Ovary (tissue), 9 donors: Measurements from ENCODE around the gene GTF2H3. TPM values are rescaled to one million over a fixed set of nuclear protein-coding genes. Genes with fewer than 3 reads are reported as not detected.
A peak's percentile ranks its signal among the peaks of the same experiment; 100 is the strongest.
"Not testable (repeated sequence)": the region's sequence is repeated elsewhere in the genome, so short reads cannot be mapped to it uniquely, and the experiment has no call there.

ENCODE experiments used
- DNase-seq, 5 donors: peaks; one replicate each; pipeline ENCODE4 v3.0.0-alpha.2; 2019 to 2020
- H3K27ac ChIP-seq, 2 donors: fragments of 200-600 bp; one replicate each; pipeline versions ENCODE4 v1.5.1 to v1.8.0; 2019 to 2022
- H3K27me3 ChIP-seq: fragments of 200-600 bp; one replicate; pipeline ENCODE4 v1.8.0; 2022
- H3K36me3 ChIP-seq: fragments of 200-600 bp; sonication (generic); one replicate; pipeline ENCODE4 v1.5.1; 2019
- H3K4me1 ChIP-seq: one replicate; pipeline ENCODE4 v1.8.1; 2013; ENCODE audit warnings: mild to moderate bottlenecking, moderate library complexity; ENCODE audit not compliant: insufficient read depth
- H3K4me3 ChIP-seq: fragments of 200-600 bp; sonication (generic); one replicate; pipeline ENCODE4 v1.5.1; 2017
- H3K9me3 ChIP-seq, 2 donors: fragments of 200-600 bp in 1 of 2; sonication (generic) in 1 of 2; one replicate each; pipeline versions ENCODE4 v1.5.1 to v1.8.1; 2013 to 2019; ENCODE audit warnings: mild to moderate bottlenecking in 1 of 2, moderate library complexity in 1 of 2
- EP300 ChIP-seq: sonication (generic); formaldehyde crosslinking; IDR thresholded peaks from one replicate; pipeline ENCODE4 v1.6.1; 2017; ENCODE audit warnings: antibody characterized with exemption
- POLR2A ChIP-seq: fragments of 450-650 bp; IDR thresholded peaks from one replicate; pipeline ENCODE4 v1.6.1; 2017; ENCODE audit warnings: antibody characterized with exemption, mild to moderate bottlenecking, moderate library complexity
- WGBS, 3 donors: extraction: QIAGEN DNeasy Blood & Tissue Kit in 1 of 3; methylation state at CpG; one replicate each; pipeline versions ENCODE4 v1.1.5 to v1.1.7; 2013 to 2017; 5-methylcytosine and 5-hydroxymethylcytosine counted together
- intact Hi-C, 4 donors: fragments of 100-400 bp; cut with DNase I; formaldehyde crosslinking; loops; one replicate each; pipeline versions ENCODE4 v1.11.0 to v1.15.1; 2022 to 2023
- polyA plus RNA-seq, 2 donors: library from polyadenylated mRNA; stranded (reverse); fragments of 200-250 nt in 1 of 2; fragments of 350-450 nt in 1 of 2; fragmentation: Illumina TruSeq in 1 of 2; extraction: RNeasy Lipid Tissue Mini Kit (QIAGEN cat#74804) in 1 of 2; gene quantifications; one replicate each; pipeline ENCODE4 v1.2.3, GENCODE V29; 2013 to 2014
- total RNA-seq, 7 donors: library from RNA; depleted of rRNA in 2 of 7; stranded (reverse); fragments of >200 nt in 2 of 7; fragmentation: NEBNext Ultra II Directional in 3 of 7; extraction: Animal tissue kit (Norgen Biotek cat#: 25700) in 3 of 7; gene quantifications; one replicate each; pipeline versions ENCODE4 v1.1.0 to v1.2.4, GENCODE V29; 2016 to 2023
- TF ChIP-seq, protein P1 (sequence below), 3 donors: fragments of 450-650 bp in 2 of 3; fragments of 200-600 bp in 1 of 3; IDR thresholded peaks; one replicate each; pipeline versions ENCODE4 v1.5.1 to v1.8.0; 2016 to 2022; ENCODE audit warnings: antibody characterized with exemption in 3 of 3, mild to moderate bottlenecking in 1 of 3
- donor health status: DM: no; HTN: no; CAD: no; lungs with moderate emphysema.
- donor health status: DM: no; HTN: no; CAD: no.
- donor health status: Bipolar disorder and iron deficiency.
- donor health status: DM: yes; HTN: yes; CAD: no.
- donor health status: DM: no; HTN: no; CAD: no.
- donor health status: DM: yes; HTN: yes; CAD: no.

The GTF2H3 gene
- total and polyA plus RNA-seq, 9 donors: 8.1 to 29.5 (median 21.2) TPM

DNA sequence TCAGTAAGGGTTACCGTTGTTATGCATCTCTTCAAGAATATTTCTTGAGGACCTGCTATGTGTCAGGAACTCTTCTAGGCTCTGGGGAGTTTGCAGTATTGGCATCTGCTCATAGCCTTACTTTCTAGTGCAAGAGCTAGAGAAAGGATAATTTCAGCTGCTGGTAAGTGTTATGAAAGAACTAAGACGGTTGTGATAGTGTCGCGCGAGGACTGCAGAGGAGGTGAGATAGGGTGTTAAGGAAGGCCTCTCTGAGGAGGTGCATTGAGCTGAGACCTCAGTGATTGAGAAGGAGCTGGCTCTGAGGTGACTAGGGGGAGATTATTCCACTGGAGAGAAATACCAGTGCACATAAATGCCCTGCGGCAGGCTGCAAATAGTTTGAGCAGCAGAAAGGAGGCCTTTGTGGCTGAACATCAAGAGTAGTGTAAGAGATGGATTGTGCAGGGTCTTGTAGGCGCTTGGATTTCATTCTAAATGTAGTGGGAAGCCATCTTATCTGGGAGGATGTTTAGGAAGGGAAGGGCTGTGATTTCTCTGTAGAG is 30.9 kb upstream of the GTF2H3 start:
- DNase-seq: no peak
- intact Hi-C loops: loop anchor here in 1 of 4 donors (10.0 kb wide), 1 partner anchor 338 kb away; no protein-coding TSS in a partner anchor
- Histone ChIP-seq H3K27me3 (no peaks in the 10 kb centered on the region), H3K36me3 (no peaks in the 10 kb centered on the region), H3K4me3 (peak overlapping the region; percentile 94), H3K9me3 (no peaks in the 10 kb centered on the region), H3K27ac (no peak overlapping the region), H3K4me1 (peaks cover 3% of the 10 kb centered on the region)
- TF ChIP-seq POLR2A (no peak), EP300 (no peak)
- TF ChIP-seq, protein P1, sequence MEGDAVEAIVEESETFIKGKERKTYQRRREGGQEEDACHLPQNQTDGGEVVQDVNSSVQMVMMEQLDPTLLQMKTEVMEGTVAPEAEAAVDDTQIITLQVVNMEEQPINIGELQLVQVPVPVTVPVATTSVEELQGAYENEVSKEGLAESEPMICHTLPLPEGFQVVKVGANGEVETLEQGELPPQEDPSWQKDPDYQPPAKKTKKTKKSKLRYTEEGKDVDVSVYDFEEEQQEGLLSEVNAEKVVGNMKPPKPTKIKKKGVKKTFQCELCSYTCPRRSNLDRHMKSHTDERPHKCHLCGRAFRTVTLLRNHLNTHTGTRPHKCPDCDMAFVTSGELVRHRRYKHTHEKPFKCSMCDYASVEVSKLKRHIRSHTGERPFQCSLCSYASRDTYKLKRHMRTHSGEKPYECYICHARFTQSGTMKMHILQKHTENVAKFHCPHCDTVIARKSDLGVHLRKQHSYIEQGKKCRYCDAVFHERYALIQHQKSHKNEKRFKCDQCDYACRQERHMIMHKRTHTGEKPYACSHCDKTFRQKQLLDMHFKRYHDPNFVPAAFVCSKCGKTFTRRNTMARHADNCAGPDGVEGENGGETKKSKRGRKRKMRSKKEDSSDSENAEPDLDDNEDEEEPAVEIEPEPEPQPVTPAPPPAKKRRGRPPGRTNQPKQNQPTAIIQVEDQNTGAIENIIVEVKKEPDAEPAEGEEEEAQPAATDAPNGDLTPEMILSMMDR (IDR thresholded peaks at IDR 0.05): no peak
- WGBS, 3 donors: 5 to 14% (median 7%) methylated on average over 7 of the region's 7 CpGs

DNA sequence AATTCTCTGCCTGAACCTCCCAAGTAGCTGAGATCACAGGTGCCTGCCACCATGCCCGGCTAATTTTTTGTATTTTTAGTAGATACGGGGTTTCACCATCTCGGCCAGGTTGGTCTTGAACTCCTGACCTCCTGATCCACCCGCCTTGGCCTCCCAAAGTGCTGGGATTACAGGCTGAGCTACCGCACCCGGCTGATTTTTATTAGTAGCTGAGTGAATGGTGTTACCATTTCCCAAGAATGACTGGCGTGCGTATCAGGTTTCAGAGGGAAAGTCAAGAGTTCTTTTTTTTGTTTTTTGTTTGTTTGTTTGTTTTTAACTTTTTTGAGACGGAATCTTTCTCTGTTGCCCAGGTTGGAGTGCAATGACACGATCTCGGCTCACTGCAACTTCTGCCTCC is 30.1 kb upstream of the GTF2H3 start:
- H3K4me3 ChIP-seq, H3K27ac ChIP-seq, H3K36me3 ChIP-seq, H3K4me1 ChIP-seq, H3K9me3 ChIP-seq, DNase-seq, H3K27me3 ChIP-seq: not testable (repeated sequence)
- intact Hi-C loops: loop anchor here in 1 of 4 donors (10.0 kb wide), 1 partner anchor 339 kb away; no protein-coding TSS in a partner anchor
- WGBS, 3 donors: 74 to 82% (median 75%) methylated on average over 11 of the region's 11 CpGs

GRCh38 chr12:123607756-123608155 is 25.9 kb upstream of the GTF2H3 start:
- 61 to 74% (median 65%) methylated on average over 4 of the region's 4 CpGs for WGBS, 3 donors

DNA sequence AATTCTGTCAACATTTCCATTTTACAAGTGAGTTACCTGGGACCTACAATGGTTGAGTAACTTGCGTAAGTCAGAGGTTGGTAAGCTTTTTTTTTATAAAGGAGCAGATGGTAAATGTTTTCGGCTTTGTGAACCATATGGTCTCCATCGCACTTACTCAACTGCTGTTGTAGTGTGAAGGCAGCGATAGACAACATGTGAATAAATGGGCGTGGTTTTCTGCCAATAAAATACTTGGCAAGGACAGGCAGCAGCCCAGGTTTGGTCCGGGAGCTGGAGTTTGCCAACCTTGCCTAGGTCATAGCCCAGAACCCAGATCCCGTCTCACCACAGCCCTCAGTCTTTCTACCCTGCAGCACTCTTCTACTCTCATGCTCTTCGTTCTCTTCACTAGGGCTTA is 25.4 kb upstream of the GTF2H3 start:
- Histone ChIP-seq H3K27ac (no peak overlapping the region), H3K4me1 (no peaks in the 10 kb centered on the region), H3K27me3 (no peaks in the 10 kb centered on the region), H3K9me3 (no peaks in the 10 kb centered on the region), H3K36me3 (no peaks in the 10 kb centered on the region), H3K4me3 (no peak overlapping the region)
- no peak for DNase-seq
- intact Hi-C loops: loop anchor here in 1 of 4 donors (10.0 kb wide), 1 partner anchor 343 kb away; no protein-coding TSS in a partner anchor
- WGBS, 3 donors: 85 to 90% (median 85%) methylated on average over 8 of the region's 8 CpGs
- TF ChIP-seq, protein P1 (IDR thresholded peaks at IDR 0.05): no peak
- TF ChIP-seq POLR2A (no peak), EP300 (no peak)

More at GRCh38 chr12:123607756-123608155, 25.9 kb upstream of the GTF2H3 start:
- intact Hi-C loops: loop anchor here in 1 of 4 donors (10.0 kb wide), 1 partner anchor 343 kb away; no protein-coding TSS in a partner anchor
- no peak overlapping the region for H3K27ac ChIP-seq
- H3K27me3 ChIP-seq: no peaks in the 10 kb centered on the region
- DNase-seq: no peak
- no peaks in the 10 kb centered on the region for H3K9me3 ChIP-seq
- H3K4me3 ChIP-seq: no peak overlapping the region
- H3K36me3 ChIP-seq: no peaks in the 10 kb centered on the region
- peaks cover 3% of the 10 kb centered on the region for H3K4me1 ChIP-seq
- TF ChIP-seq EP300: no peak
- TF ChIP-seq, protein P1 (IDR thresholded peaks at IDR 0.05): no peak
- TF ChIP-seq POLR2A: no peak

GRCh38 chr12:123614110-123614509 is 19.5 kb upstream of the GTF2H3 start:
- H3K27me3 ChIP-seq: no peaks in the 10 kb centered on the region
- WGBS, 3 donors: 90 to 95% (median 93%) methylated on average over 2 of the region's 2 CpGs
- H3K9me3 ChIP-seq: no peaks in the 10 kb centered on the region
- no peak overlapping the region for H3K4me3 ChIP-seq
- H3K4me1 ChIP-seq: no peaks in the 10 kb centered on the region
- intact Hi-C loops: no loop called here
- DNase-seq: no peak
- TF ChIP-seq, protein P1 (IDR thresholded peaks at IDR 0.05): no peak
- TF ChIP-seq POLR2A: no peak
- TF ChIP-seq EP300: no peak
- no peak overlapping the region for H3K27ac ChIP-seq
- no peaks in the 10 kb centered on the region for H3K36me3 ChIP-seq
